T1000 (cell line): Measurements from ENCODE around the gene SLC2A2.
"Not testable (repeated sequence)": the region's sequence is repeated elsewhere in the genome, so short reads cannot be mapped to it uniquely, and the experiment has no call there.

Source experiments
- DNase-seq: peaks from one replicate; lab custom pipeline; 2025; ENCODE audit warnings: mixed read lengths; lab: John Stamatoyannopoulos, UW

Gene SLC2A2

GRCh38 chr3:170988378-170988777 lies 38.1 kb downstream of the SLC2A2 start:
- DNase-seq = no peak

GRCh38 chr3:170985304-170985703 lies 41.2 kb downstream of the SLC2A2 start:
- no peak for DNase-seq

GRCh38 chr3:170982733-170983132 lies 43.8 kb downstream of the SLC2A2 start:
- no peak for DNase-seq

- no peak for DNase-seq
Observed at GRCh38 chr3:170980399-170980798, 46.1 kb downstream of the SLC2A2 start.

- no peak for DNase-seq
Observed at GRCh38 chr3:170977949-170978745, 48.4 kb downstream of the SLC2A2 start.

GRCh38 chr3:170976190-170976519 lies 50.4 kb downstream of the SLC2A2 start:
- DNase-seq = no peak

- no peak for DNase-seq
Observed at GRCh38 chr3:170975283-170976189, 51.0 kb downstream of the SLC2A2 start.

- DNase-seq = no peak
Observed at GRCh38 chr3:170974872-170975271, 51.6 kb downstream of the SLC2A2 start.

- not testable (repeated sequence) for DNase-seq
Observed at GRCh38 chr3:170972917-170973316, 53.6 kb downstream of the SLC2A2 start.

GRCh38 chr3:170967126-170967525 lies 59.4 kb downstream of the SLC2A2 start:
- DNase-seq = no peak

- DNase-seq = no peak
Observed at GRCh38 chr3:170966495-170966894, 60.0 kb downstream of the SLC2A2 start.

GRCh38 chr3:170962411-170962810 lies 64.1 kb downstream of the SLC2A2 start:
- no peak for DNase-seq

- no peak for DNase-seq
Observed at GRCh38 chr3:170961616-170962400, 64.7 kb downstream of the SLC2A2 start.

- no peak for DNase-seq
Observed at GRCh38 chr3:170959457-170959856, 67.1 kb downstream of the SLC2A2 start.

- no peak for DNase-seq
Observed at GRCh38 chr3:170956647-170957046, 69.9 kb downstream of the SLC2A2 start.

GRCh38 chr3:170953736-170954135 lies 72.8 kb downstream of the SLC2A2 start:
- no peak for DNase-seq

GRCh38 chr3:170953229-170953628 lies 73.3 kb downstream of the SLC2A2 start:
- no peak for DNase-seq

- no peak for DNase-seq
Observed at GRCh38 chr3:170949211-170949610, 77.3 kb downstream of the SLC2A2 start.

GRCh38 chr3:170947018-170947769 lies 79.3 kb downstream of the SLC2A2 start:
- DNase-seq = no peak
